ENCODE results near the gene DDX5. TPM values are rescaled to one million over a fixed set of nuclear protein-coding genes. Genes with fewer than 3 reads are reported as not detected.

DDX5 gene
- polyA plus RNA-seq, 1 of the 3 experiments (the other 2 are of a cell fraction): 1,642 TPM

GRCh38 chr17:64502809-64503208 lies 3.3 kb downstream of the DDX5 start:
- 87% methylated on average over 2 of the region's 2 CpGs for WGBS (ENCODE audit: low lambda C conversion rate)
- Histone ChIP-seq H3K4me1 (ENCODE audit: control insufficient read depth in 1 of 2, insufficient read depth in 2 of 2, low read depth in 1 of 2, low read length in 1 of 2) (peaks cover 28 to 39% of the 10 kb centered on the region in 2 experiments), H3K4me2 (peak overlapping the region; percentile 86; the same call in 1 of the 2 replicates), H4K20me1 (ENCODE audit: insufficient read depth) (peaks cover 82% of the 10 kb centered on the region), H3F3A (replicated peaks; ENCODE audit: insufficient read depth) (peaks cover 81% of the 10 kb centered on the region), H3K27me3 (ENCODE audit: insufficient read depth) (no peaks in the 10 kb centered on the region), H3K27ac (ENCODE audit: low read depth in 2 of 2, low read length in 1 of 2) (peak overlapping the region; percentile 22 to 87; a peak in 3 of 4 replicates), H2AFZ (ENCODE audit: low read depth) (no peak overlapping the region), H3K9me3 (no peaks in the 10 kb centered on the region), H3K36me3 (replicated peaks in 1 of 2; ENCODE audit: control insufficient read depth in 1 of 2, insufficient read depth in 2 of 2, low read length in 1 of 2) (peaks cover 73 to 76% of the 10 kb centered on the region in 2 experiments), H3K79me2 (ENCODE audit: insufficient read depth) (peaks cover 82% of the 10 kb centered on the region), H3K4me3 (ENCODE audit: low read depth in 2 of 2, low read length in 1 of 2) (no peak overlapping the region), H3K9me2 (no peaks in the 10 kb centered on the region), H3K9ac (peak overlapping the region; percentile 100; the same call in 1 of the 2 replicates)
- no peak for TF ChIP-seq RAD21 (IDR thresholded peaks at IDR 0.05; ENCODE audit: low read length)
- no peak for TF ChIP-seq EP300 (IDR thresholded peaks at IDR 0.05; ENCODE audit: borderline replicate concordance in 1 of 2, low read depth in 1 of 2, low read length in 1 of 2)
- no peak for TF ChIP-seq ZBTB33 (IDR thresholded peaks at IDR 0.05; ENCODE audit: borderline replicate concordance, low read depth)
- TF ChIP-seq CTCF (IDR thresholded peaks at IDR 0.05): no peak
- TF ChIP-seq JUND (IDR thresholded peaks at IDR 0.05): no peak
- no peak for TF ChIP-seq TCF12 (IDR thresholded peaks at IDR 0.05)
- no peak for TF ChIP-seq FOXJ3 (CRISPR knock-in tag; IDR thresholded peaks at IDR 0.05)
- TF ChIP-seq RCOR1 (IDR thresholded peaks at IDR 0.05; ENCODE audit: low read length): no peak
- no peak for TF ChIP-seq RXRA (IDR thresholded peaks at IDR 0.05; ENCODE audit: borderline replicate concordance, low read depth)
- TF ChIP-seq GATA2 (CRISPR knock-in tag; IDR thresholded peaks at IDR 0.05): no peak
- TF ChIP-seq MAX (IDR thresholded peaks at IDR 0.05; ENCODE audit: low read depth): no peak
- TF ChIP-seq TEAD4 (IDR thresholded peaks at IDR 0.05; ENCODE audit: borderline replicate concordance, insufficient read depth): no peak
- TF ChIP-seq MEF2A (IDR thresholded peaks at IDR 0.05; ENCODE audit: borderline replicate concordance, low read depth): no peak
- no peak for TF ChIP-seq PBX3 (IDR thresholded peaks at IDR 0.05)
- no peak for TF ChIP-seq CHD2 (IDR thresholded peaks at IDR 0.05; ENCODE audit: low read length, partially characterized antibody)
- TF ChIP-seq GABPA (IDR thresholded peaks at IDR 0.05; ENCODE audit: low read depth): no peak
- TF ChIP-seq RFX5 (IDR thresholded peaks at IDR 0.05; ENCODE audit: low read length): no peak
- no peak for TF ChIP-seq EZH2phosphoT487 (IDR thresholded peaks at IDR 0.05; ENCODE audit: borderline replicate concordance, low read depth)
- no peak for TF ChIP-seq YY1 (IDR thresholded peaks at IDR 0.05; ENCODE audit: low read depth)
- ChIA-PET CTCF (interaction anchor here (2.1 to 13.6 kb wide), 4 partner anchors 6 to 147 kb away, joined by 10 to 122 read pairs (median 56); partner anchors contain the start of gene POLG2), POLR2A (no interaction called here)
- no peak for DNase-seq
